ENCODE results near the gene MTCL3.
"Not testable (repeated sequence)": the region's sequence is repeated elsewhere in the genome, so short reads cannot be mapped to it uniquely, and the experiment has no call there.

The MTCL3 gene

DNA sequence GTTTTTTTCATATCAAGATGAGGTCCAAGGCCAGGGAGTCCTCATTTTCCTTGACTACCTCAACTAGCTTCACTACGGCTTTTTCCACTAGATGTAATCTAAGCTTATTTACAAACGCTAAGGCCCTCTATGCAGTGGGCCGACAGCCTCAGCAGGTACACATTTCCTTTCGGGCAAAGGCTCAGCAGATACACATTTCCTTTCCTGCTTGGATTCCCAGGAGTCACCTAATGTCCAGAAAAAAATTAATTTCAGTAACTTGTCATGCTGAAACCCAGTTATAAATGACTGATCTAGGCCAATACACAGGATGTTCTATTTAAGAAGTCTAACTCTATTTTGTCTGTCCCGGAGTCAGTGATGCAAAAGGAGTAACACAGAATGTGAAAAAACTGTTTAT is 52.7 kb downstream of the MTCL3 start:
- DNase-seq (ENCODE audit: low spot score) = no peak

DNA sequence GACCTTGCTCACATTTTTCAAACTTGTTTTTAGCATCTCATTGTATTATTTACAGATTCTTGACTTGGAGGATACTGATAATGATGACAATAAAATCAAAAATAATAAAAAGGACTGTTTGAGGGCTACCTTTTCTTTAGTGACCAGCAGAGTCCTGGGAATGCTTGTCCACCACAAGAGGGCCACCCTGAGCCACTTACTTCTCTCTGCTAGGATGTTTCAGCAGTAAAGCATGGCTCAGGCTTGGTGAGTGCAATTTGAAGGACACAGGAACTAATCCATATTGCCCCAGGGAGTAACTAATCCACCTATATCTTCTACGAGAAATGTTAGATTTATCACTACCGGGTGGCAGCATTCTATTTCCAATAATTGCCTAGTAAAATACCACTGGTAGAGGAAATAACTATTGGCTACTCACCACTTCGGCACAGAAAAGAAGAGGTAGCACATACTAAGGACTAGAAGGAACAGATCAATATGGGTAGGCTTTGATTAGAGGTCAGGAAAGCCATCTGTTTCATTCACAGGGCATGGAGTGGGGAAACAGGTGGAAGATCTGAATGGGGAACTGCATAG is 54.2 kb downstream of the MTCL3 start:
- DNase-seq (ENCODE audit: low spot score) = peak; percentile 73

DNA sequence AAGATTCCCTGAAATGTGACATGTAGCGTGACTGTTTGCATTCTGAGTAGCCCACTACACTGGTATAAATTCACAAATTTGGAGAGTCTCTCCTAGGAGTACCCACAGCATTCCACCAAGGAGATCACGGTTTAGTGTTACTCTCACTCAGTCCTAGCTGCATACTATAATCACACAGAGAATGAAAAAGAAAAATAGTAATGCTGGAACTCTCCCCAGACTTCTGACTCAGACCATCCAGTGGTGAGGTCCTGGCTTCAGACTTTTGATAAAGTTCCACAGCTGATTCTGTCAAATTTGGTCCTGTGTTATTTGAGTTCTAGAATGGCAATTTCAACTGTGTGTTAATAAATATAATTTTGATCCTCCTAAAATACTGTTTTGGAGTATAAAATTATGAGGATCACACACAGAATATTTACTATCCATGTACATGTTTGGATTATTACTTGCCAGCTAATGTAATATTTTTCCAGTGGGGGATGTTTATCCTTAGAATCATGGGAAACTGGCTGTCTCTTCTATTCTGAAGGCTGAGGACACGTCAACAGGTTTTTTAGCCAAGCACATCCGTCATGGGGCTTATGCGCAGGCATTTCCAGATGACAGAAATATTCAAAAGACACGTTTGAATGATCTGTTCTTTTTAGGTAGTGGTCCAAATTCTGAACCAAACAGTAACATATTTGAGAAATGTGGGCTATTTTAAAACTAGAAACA is 54.8 kb downstream of the MTCL3 start:
- peak; percentile 78 for DNase-seq (ENCODE audit: low spot score)

DNA sequence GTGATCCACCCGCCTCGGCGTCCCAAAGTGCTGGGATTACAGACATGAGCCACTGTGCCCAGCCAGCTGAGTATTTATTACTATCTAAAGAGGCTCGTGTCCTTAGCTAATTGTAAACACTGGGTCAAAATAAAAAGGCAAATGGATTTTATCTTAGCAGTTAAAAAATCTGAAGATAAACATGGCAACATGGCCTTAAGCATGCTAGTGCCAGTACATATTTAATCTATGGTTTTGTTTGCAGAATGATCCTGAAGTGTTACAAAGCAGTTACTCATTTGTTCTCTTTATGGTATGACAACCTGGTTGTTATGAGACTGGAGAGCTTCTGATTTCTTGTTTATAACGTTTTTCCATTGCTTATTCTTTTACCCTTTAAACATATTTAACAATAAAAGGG is 56.1 kb downstream of the MTCL3 start:
- DNase-seq (ENCODE audit: low spot score) = no peak

DNA sequence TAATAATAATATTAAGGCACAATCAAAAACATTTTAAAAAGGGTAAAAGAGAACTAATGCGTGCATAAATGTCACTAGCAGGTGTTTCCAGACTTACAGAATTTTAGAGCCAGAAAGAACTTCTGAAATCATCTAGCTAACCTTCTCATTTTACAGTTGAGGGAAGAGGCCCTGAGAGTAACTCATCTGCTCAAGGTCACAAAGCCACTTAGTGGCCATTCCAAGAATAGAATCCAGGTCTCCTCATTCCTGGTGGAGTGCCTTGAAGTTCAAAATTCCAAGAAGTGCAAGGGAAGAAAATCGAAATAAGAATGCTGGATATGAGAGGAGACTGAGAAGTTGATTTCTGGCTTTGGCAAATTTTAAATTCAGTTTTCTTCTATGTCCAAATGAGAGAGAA is 56.8 kb downstream of the MTCL3 start:
- no peak for DNase-seq (ENCODE audit: low spot score)

DNA sequence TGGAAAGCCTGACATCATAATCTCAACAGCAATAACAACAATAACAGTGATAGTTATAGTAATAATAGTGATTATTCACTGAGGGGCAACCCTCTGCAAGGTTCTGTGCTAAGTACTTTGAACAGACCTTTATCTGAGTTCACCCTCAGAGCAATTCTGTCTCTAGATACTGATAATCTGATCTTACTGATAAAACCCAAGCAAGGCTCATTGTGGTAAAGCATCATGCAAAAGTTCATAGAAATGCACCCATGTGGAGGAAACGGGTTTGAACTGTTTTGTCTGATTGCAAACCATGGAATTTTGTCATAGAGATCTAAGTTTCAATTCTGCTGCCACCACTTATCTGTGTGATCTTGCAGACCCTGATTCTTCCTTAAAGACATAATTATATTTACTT is 58.7 kb downstream of the MTCL3 start:
- no peak for DNase-seq (ENCODE audit: low spot score)

DNA sequence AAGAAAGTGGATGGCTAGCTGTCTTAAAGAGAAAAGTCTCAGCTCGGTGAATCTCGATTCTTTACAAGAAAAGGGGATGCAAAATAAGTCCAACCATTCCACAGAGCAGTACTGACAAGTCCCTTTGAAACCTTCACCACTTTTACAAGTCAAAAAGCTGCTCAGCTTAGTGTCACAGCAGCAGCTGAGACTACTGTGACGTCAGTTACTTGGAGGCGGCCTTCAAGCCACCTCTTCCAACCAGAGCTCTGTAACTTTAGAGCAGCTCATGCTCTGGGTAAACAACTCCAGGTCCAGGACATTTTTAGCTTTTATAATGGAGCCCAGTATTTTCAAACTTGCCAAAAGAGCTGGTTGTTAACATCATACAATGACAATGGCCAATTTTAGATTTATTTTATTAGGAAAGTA is 59.9 kb downstream of the MTCL3 start, which contains the start of gene KIAA0408:
Gene KIAA0408, minus strand, starts transcription at position 159 of the 411 bp plus-strand sequence. CDS start 5,408 bp downstream, outside the sequence.
- DNase-seq (ENCODE audit: low spot score) = peak; percentile 66

DNA sequence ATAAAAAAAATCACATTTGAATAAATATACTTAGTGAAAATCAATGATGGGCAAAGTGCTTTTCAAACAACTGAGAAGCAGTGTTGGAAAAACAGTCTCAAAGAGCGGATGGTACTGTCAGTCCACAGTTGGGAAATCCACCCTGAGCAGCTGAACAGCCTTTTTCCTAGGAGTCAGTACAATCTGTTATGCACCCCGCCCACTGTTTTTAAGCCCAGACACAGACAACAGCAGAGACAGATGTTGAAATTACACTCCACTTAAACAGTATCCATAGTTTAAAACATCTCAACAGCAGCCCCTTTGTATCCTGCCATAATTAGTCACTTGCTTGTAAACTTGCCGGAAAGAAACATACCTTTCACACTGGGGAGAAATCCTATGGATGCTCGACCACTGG is 60.3 kb downstream of the MTCL3 start:
- peak; percentile 43 for DNase-seq (ENCODE audit: low spot score)

DNA sequence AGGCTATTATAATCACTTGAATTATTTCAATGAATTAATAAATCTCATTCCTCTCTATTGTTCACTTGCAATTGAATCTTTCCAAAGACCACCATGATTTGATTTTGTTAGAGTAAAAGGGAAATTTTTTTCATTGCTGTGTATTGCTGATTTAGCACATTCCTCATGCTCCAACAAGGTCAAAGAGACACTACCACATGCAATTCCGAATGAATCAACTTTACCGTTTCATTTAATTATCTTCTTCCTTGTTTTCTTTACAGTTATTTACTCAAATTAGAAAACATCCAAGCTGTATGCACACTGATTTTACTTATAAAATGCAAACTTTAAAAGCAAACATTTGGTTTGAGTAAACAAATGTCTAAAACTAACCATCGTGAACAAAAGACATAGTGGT is 60.9 kb downstream of the MTCL3 start:
- no peak for DNase-seq (ENCODE audit: low spot score)

DNA sequence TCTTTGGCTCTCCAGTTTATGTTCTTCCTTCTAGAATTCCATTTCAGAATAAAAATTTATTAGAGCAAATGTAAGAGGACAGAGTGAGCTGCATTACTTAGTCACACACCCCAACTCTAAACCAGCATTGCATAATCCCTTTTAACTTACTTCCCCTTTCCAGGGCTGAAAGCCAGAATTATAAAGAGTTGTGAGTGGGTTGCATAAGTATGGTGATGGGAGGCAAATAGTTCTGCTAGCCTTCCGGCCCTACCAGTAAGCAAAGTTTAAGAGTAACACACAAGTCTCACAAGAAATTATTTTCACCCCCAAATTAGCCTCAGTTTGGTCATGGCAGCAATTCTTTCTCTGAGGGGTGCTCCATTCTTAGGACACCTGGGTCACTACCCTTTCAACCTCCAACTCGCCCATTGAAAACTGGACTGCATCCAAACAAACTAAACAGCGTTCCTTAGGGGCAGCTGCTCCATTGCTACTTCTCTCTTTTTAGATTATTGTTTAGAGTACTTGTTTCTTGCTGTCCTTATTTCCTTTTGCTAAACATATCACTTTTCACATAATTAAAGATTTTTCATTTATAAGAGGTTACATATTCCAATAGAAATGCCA is 61.6 kb downstream of the MTCL3 start:
- no peak for DNase-seq (ENCODE audit: low spot score)

DNA sequence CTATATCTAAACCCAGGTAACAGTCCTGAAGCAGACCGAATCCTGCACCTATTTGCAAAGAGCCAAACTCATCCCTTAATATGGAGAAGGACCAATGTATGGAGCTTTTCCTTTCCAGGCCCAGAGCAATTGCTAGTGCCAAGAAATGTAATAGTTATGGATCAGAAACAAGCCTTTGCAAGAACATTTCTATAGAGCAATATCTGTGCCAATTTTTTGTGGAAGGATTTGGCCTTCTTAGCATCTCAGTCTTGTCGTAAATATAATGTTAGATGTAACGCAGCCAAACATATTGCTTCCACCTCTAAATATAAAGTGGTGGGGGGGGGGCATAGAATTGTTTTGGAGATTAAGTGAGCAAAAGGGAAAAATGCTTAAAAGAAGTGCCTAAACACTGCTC is 62.7 kb downstream of the MTCL3 start:
- no peak for DNase-seq (ENCODE audit: low spot score)

DNA sequence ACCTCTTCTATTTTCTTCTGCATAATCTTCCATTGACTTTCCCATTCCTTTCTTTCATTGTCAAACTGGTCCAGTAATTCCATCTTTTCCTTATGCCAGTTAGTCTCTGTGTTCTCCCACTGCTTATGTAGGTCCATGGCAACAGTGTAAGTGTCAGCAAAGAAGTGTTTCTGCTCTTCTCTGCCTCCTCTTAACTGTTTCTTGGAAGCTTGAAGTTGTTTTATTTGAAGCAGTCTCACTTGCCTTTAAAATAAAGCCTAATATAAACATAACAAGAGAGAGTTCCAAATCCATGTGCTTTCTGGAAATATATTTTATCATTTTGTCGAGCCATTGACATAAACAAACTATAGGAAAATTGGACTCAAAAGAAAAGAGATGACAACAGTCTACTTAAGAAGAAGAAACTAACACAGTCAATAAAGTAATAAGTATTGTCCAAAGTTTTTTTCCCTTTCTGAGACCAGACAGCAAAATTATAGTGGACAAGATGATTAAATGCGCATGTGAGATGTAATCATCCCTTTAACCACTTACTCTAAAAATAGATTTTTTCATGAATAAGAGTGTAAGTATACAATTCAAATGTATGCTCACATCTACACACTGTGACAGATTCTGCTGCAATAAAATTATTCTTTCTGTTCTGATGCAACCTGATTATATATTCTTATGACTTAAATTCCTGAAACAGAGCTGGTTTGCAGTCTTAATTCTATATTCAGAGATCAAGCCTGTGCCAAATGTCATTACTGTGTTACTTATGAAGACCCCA is 65.1 kb downstream of the MTCL3 start:
- DNase-seq (ENCODE audit: low spot score) = no peak

DNA sequence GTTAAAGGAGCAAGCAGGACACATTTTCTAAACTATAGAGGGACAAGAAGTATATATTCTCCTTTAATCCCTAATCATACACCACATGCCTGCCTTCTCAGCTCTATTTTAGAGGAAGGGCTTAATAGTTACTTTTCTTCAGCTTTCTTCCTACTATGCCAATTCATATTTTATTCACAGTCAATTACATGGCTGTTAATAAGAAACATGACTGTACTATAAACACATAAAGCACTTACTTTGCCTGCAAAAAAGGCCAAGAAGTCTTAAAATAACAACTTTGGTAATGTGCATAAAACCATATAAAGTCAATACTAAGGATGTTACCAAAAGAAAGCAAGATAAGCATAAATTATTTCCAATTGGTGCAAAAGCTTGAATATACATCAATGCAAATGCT is 66.3 kb downstream of the MTCL3 start:
- no peak for DNase-seq (ENCODE audit: low spot score)

DNA sequence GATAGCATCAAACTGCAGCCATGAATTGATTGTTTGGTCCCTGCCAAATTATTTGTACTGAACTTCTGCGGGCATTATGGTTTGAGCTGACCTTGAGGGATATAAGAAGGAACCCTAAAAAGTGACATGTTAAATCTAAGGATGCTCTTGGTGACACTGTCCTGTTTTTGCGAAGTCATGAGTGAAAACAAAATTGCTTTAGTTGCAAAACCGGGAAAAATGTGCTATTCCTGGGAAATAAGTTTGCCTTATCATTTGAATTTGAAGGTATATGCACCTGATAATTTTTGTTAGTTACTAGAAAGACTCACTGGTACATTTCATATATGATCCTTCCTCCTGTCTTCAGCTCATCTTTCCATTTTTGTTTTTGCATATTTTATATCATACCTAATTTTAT is 67.7 kb downstream of the MTCL3 start:
- DNase-seq (ENCODE audit: low spot score) = no peak

DNA sequence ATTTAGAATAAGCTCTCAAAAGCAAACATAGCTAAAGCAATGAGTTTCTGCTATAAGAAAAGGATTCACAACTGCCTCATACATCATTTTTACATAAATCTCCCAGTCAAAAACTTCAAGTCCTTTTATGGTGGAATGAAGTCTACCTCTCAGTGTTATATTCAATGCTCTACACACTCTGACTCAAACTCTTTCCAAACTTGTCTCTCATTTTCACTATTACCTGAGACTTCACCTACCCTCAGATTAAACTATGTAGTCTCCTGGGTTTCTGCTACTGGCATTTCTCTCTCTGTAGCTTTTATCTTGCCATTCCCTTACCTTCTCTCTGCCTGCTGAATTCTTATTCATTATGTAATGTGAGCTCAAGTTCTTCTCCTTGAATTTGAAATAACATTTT is 71.4 kb downstream of the MTCL3 start:
- DNase-seq (ENCODE audit: low spot score) = no peak

DNA sequence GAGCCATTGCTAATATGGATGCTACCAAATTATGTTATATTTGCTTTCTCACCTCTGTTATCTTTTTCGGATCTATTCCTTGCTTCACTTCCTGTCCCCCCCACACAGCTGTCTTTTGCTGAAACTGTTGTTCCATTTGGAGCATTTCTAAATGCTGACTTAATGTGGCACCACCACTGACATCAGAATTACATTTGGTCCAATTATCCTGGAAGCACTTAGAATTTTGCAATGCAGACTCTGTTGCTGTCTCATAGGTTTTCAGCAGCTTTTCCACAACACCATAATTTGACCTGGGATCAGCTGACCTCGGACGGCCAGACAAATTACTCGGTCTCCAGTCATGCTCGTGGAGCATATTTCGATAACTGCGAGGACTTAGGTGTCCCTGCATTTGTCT is 72.8 kb downstream of the MTCL3 start:
- DNase-seq (ENCODE audit: low spot score) = no peak

DNA sequence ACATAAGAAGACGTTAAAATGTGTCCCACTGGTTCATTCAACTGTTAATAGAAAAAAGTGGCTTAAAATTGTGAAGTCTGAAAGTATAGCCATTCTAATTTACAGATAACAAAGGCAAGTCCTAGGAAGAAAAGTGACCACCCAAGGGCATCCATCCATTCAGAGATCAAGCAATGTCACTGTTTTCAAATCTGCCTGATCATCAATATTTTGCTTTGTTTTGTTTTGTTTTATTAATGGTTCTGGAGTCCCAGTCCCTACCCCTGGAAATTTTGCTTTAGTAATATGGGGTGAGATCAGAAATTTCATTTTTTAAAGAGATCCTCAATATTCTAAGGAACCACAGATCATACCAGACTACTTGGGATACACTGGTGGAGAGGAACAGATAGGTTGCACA is 77.3 kb downstream of the MTCL3 start:
- no peak for DNase-seq (ENCODE audit: low spot score)

DNA sequence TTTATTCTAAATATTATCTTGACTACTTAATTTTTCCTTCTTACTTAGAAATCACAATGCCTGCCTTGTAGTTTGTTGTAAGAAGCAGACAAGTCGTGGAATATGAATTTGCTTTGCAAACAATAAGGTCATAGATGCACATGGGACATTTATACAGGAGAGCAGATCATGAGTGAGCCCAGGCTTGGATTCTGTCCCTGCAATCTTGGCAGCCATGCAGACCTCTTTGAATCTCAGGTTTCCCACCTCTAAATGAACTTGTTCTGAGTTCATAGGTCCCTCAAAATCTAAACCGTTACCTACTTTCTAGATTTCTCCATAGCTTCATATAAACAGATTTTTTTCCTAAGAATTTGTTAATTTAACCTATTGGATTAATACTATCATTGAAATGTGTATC is 79.4 kb downstream of the MTCL3 start:
- DNase-seq (ENCODE audit: low spot score) = no peak

DNA sequence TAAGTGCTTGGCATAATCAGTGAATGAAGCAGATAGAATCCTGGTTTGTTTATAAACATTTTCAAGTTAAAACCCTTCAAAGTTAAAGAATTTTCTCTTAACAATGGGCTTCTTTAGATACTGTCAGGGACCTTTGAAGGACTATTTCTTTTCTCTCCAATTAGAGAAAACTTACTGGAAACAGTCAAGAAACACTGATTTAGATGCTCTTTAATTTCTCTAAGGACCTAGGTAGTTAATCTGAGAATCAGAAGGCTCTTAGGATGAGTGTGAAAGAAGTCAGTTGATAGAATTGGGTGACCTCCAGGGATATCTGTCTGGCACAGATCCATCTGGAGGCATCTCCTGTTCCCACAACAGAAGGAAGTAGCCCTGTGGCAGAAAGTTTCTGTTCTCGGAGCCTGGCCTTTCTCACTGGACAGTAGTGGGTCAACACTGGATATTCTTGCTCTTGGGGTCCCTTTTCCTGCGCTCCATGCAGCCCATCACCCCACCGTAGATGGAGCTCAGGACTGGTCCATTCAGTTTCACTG is 82.5 kb downstream of the MTCL3 start:
- DNase-seq (ENCODE audit: low spot score) = no peak

DNA sequence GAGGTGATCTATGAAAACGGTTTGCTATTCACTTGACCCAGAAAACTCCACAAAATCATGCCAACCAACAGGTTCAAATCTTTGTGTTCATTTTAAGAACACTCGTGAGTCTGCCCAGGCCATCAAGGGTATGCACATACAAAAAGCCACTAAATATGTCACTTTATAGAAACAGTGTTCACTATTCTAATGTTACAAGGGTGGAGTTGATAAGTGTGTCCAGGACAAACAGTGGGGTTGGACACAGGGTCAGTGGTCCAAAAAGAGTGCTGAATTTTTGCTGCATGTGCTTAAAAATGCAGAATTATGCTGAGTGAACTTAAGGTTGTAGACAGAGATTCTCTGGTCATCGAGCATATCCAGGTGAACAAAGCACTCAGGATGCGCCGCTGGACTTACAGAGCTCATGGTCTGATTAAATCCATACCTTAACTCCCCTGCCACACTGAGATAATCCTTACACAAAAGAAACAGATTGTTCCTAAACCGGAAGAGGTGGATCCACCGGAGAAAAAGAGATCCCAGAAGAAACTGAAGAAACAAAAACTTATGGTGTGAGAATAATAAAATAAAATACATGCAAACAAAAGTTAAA is 83.4 kb downstream of the MTCL3 start:
- no peak for DNase-seq (ENCODE audit: low spot score)

DNA sequence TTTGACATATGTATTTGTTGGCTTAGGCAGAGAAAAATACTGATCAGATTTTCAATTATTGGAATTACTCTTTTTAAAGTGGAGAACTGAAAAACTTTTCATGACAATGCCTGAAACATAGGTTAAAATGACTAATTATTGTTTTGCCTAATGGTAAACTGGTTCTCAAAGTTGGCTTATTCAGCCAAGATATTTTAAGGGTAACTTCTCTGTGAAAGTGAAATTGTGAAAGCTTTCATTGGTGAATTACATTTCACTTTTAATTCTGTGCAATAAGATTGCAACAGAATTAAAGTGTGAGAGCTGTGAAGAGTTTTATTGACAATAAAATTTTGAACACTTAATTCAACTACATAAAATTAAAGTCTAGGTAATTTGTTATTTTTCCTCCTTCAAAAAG is 84.5 kb downstream of the MTCL3 start:
- DNase-seq (ENCODE audit: low spot score) = no peak

DNA sequence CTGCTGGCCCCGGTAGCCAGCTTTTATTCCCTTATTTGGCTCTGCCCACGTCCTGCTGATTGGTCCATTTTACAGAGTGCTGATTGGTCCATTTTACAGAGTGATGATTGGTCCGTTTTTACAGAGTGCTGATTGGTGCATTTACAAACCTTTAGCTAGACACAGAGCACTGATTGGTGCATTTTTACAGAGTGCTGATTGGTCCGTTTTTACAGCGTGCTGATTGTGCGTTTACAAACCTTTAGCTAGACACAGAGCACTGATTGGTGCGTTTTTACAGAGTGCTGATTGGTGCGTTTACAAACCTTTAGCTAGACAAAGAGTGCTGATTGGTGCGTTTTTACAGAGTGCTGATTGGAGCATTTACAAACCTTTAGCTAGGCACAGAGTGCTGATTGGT is 90.6 kb downstream of the MTCL3 start:
- DNase-seq (ENCODE audit: low spot score) = not testable (repeated sequence)

Data from AG08396 (cell line).